HEK293 (cell line): ENCODE results near the gene CEP41.

ENCODE experiments used
- CTCF ChIA-PET: fragments of 350-600 bp; formaldehyde crosslinking; extraction: SDS; loops from one replicate; lab custom pipeline; 2021; ENCODE audit warnings: antibody characterized with exemption; lab: Yijun Ruan, JAX
- POLR2A ChIA-PET: fragments of 300-600 bp; formaldehyde crosslinking; extraction: SDS; loops from one replicate; lab custom pipeline; 2020; ENCODE audit warnings: antibody characterized with exemption, inconsistent platforms; lab: Yijun Ruan, JAX
- H3K27ac ChIP-seq: fragments of 200-500 bp; sonication (Bioruptor generic); 2 replicates; pipeline ENCODE4 v1.5.1; 2014; ENCODE audit warnings: low read depth, low read length, control low read depth, inconsistent platforms; ENCODE audit errors: extremely low read depth
- H3K36me3 ChIP-seq, 2 experiments: fragments of 200-500 bp in 1 of 2; sonication (Bioruptor generic) in 1 of 2; 1 replicate in 1 of 2; 2 replicates in 1 of 2; pipeline ENCODE4 v1.5.1; 2014 to 2017; ENCODE audit warnings: inconsistent platforms in 2 of 2, low read length in 2 of 2; ENCODE audit not compliant: control insufficient read depth in 2 of 2, insufficient read depth in 1 of 2
- H3K4me1 ChIP-seq: fragments of 200-500 bp; sonication (Bioruptor generic); 2 replicates; pipeline ENCODE4 v1.5.1; 2014; ENCODE audit warnings: mild to moderate bottlenecking, low read length, inconsistent platforms; ENCODE audit not compliant: control insufficient read depth, insufficient read depth
- H3K4me3 ChIP-seq: 2 replicates; pipeline ENCODE4 v1.5.1; 2011; ENCODE audit warnings: low read depth, mild to moderate bottlenecking, control low read depth, low read length, moderate library complexity
- H3K9me3 ChIP-seq: fragments of 200-500 bp; sonication (Bioruptor generic); 2 replicates; pipeline ENCODE4 v1.5.1; 2014; ENCODE audit warnings: low read depth, low read length, inconsistent platforms; ENCODE audit not compliant: control insufficient read depth, insufficient read depth
- ATF2 ChIP-seq: fragments of 450-650 bp; formaldehyde crosslinking; IDR thresholded peaks from 2 replicates; pipeline ENCODE4 v1.5.1; 2016; ENCODE audit warnings: missing biosample characterization, missing genetic modification characterization, low read depth
- BCL6B ChIP-seq: fragments of 450-650 bp; formaldehyde crosslinking; IDR thresholded peaks from 2 replicates; pipeline ENCODE4 v1.5.1; 2017; ENCODE audit warnings: missing biosample characterization, missing genetic modification characterization
- KLF17 ChIP-seq: fragments of 450-650 bp; formaldehyde crosslinking; IDR thresholded peaks from 2 replicates; pipeline ENCODE4 v1.5.1; 2016; ENCODE audit warnings: missing biosample characterization, missing genetic modification characterization
- KLF7 ChIP-seq: fragments of 450-650 bp; formaldehyde crosslinking; IDR thresholded peaks from 2 replicates; pipeline ENCODE4 v1.5.1; 2016; ENCODE audit warnings: missing biosample characterization, missing genetic modification characterization, borderline replicate concordance
- PRDM10 ChIP-seq: fragments of 450-650 bp; formaldehyde crosslinking; IDR thresholded peaks from 2 replicates; pipeline ENCODE4 v1.5.1; 2016; ENCODE audit warnings: missing biosample characterization, missing genetic modification characterization
- SCRT1 ChIP-seq: fragments of 450-650 bp; formaldehyde crosslinking; IDR thresholded peaks from 2 replicates; pipeline ENCODE4 v1.5.1; 2016; ENCODE audit warnings: missing biosample characterization, missing genetic modification characterization, borderline replicate concordance
- ZNF18 ChIP-seq: fragments of 450-650 bp; formaldehyde crosslinking; IDR thresholded peaks from 2 replicates; pipeline ENCODE4 v1.5.1; 2016; ENCODE audit warnings: missing biosample characterization, missing genetic modification characterization
- ZNF548 ChIP-seq: fragments of 450-650 bp; formaldehyde crosslinking; IDR thresholded peaks from 2 replicates; pipeline ENCODE4 v1.5.1; 2016; ENCODE audit warnings: missing biosample characterization, missing genetic modification characterization
- ZNF843 ChIP-seq: fragments of 450-650 bp; formaldehyde crosslinking; IDR thresholded peaks from 2 replicates; pipeline ENCODE4 v1.5.1; 2016; ENCODE audit warnings: missing biosample characterization, missing genetic modification characterization
- ZXDB ChIP-seq: fragments of 450-650 bp; formaldehyde crosslinking; IDR thresholded peaks from 2 replicates; pipeline ENCODE4 v1.5.1; 2016; ENCODE audit warnings: missing biosample characterization, missing genetic modification characterization
- TF ChIP-seq, protein P1 (sequence below): fragments of 450-650 bp; formaldehyde crosslinking; IDR thresholded peaks from 2 replicates; pipeline ENCODE4 v1.5.1; 2016; ENCODE audit warnings: missing biosample characterization, missing genetic modification characterization, low read depth
- TF ChIP-seq, protein P2 (sequence below): fragments of 450-650 bp; formaldehyde crosslinking; IDR thresholded peaks from 2 replicates; pipeline ENCODE4 v1.5.1; 2016; ENCODE audit warnings: missing biosample characterization, missing genetic modification characterization, borderline replicate concordance

CEP41 gene

GRCh38 chr7:130436253-130436652 lies 4.6 kb downstream of the CEP41 start (continued):
- TF ChIP-seq ZXDB: no peak
- TF ChIP-seq ATF2: no peak
- TF ChIP-seq SCRT1 (tag by site-specific recombination): no peak
- no peak for TF ChIP-seq KLF17 (tag by site-specific recombination)

- Histone ChIP-seq H3K9me3 (no peaks in the 10 kb centered on the region), H3K36me3 (no peaks in the 10 kb centered on the region), H3K4me1 (peaks cover 4% of the 10 kb centered on the region; the same call in 1 of the 2 replicates), H3K4me3 (no peak overlapping the region), H3K27ac (no peak overlapping the region)
- TF ChIP-seq PRDM10 (tag by site-specific recombination): 0 out of 2 replicates have a peak, but pooled peaks have one; percentile 23
- TF ChIP-seq KLF7 (tag by site-specific recombination): no peak
- no peak for TF ChIP-seq ZNF18
- ChIA-PET POLR2A (no interaction called here), CTCF (no interaction called here)
Observed at GRCh38 chr7:130435311-130435854, 5.4 kb downstream of the CEP41 start.

DNA sequence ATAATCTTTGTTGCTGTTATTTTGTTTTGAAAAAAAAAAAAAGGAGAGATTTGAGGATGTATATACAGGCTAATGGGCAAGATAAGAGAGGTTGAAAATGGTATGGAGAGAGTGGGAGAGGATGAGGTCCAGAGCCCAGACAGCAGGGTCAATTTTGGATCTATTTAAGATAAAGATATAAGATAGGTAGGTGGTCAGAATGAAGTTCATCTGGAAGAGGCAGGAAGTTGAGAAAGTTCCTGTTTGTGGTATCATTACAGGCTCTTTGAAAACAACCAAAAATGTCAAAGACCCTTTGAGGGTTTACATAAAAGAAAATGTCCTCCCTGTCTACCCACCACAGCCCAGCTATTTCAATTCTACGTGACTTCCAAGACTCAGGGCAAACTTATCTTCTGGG lies 7.5 kb downstream of the CEP41 start:
- POLR2A ChIA-PET: no interaction called here
- CTCF ChIA-PET: interaction anchor here (0.8 kb wide), 1 partner anchor 190 kb away, joined by 3 read pairs; no protein-coding TSS in a partner anchor

More for the DNA sequence above, 7.5 kb downstream of the CEP41 start:
- Histone ChIP-seq H3K4me3 (no peak overlapping the region), H3K9me3 (no peaks in the 10 kb centered on the region), H3K4me1 (peaks cover 5% of the 10 kb centered on the region; the same call in 1 of the 2 replicates), H3K27ac (no peak overlapping the region), H3K36me3 (no peaks in the 10 kb centered on the region)
- TF ChIP-seq, protein P1, sequence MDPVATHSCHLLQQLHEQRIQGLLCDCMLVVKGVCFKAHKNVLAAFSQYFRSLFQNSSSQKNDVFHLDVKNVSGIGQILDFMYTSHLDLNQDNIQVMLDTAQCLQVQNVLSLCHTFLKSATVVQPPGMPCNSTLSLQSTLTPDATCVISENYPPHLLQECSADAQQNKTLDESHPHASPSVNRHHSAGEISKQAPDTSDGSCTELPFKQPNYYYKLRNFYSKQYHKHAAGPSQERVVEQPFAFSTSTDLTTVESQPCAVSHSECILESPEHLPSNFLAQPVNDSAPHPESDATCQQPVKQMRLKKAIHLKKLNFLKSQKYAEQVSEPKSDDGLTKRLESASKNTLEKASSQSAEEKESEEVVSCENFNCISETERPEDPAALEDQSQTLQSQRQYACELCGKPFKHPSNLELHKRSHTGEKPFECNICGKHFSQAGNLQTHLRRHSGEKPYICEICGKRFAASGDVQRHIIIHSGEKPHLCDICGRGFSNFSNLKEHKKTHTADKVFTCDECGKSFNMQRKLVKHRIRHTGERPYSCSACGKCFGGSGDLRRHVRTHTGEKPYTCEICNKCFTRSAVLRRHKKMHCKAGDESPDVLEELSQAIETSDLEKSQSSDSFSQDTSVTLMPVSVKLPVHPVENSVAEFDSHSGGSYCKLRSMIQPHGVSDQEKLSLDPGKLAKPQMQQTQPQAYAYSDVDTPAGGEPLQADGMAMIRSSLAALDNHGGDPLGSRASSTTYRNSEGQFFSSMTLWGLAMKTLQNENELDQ (tag by site-specific recombination): no peak
- no peak for TF ChIP-seq BCL6B (tag by site-specific recombination)
- no peak for TF ChIP-seq ZNF843 (tag by site-specific recombination)
- TF ChIP-seq, protein P2, sequence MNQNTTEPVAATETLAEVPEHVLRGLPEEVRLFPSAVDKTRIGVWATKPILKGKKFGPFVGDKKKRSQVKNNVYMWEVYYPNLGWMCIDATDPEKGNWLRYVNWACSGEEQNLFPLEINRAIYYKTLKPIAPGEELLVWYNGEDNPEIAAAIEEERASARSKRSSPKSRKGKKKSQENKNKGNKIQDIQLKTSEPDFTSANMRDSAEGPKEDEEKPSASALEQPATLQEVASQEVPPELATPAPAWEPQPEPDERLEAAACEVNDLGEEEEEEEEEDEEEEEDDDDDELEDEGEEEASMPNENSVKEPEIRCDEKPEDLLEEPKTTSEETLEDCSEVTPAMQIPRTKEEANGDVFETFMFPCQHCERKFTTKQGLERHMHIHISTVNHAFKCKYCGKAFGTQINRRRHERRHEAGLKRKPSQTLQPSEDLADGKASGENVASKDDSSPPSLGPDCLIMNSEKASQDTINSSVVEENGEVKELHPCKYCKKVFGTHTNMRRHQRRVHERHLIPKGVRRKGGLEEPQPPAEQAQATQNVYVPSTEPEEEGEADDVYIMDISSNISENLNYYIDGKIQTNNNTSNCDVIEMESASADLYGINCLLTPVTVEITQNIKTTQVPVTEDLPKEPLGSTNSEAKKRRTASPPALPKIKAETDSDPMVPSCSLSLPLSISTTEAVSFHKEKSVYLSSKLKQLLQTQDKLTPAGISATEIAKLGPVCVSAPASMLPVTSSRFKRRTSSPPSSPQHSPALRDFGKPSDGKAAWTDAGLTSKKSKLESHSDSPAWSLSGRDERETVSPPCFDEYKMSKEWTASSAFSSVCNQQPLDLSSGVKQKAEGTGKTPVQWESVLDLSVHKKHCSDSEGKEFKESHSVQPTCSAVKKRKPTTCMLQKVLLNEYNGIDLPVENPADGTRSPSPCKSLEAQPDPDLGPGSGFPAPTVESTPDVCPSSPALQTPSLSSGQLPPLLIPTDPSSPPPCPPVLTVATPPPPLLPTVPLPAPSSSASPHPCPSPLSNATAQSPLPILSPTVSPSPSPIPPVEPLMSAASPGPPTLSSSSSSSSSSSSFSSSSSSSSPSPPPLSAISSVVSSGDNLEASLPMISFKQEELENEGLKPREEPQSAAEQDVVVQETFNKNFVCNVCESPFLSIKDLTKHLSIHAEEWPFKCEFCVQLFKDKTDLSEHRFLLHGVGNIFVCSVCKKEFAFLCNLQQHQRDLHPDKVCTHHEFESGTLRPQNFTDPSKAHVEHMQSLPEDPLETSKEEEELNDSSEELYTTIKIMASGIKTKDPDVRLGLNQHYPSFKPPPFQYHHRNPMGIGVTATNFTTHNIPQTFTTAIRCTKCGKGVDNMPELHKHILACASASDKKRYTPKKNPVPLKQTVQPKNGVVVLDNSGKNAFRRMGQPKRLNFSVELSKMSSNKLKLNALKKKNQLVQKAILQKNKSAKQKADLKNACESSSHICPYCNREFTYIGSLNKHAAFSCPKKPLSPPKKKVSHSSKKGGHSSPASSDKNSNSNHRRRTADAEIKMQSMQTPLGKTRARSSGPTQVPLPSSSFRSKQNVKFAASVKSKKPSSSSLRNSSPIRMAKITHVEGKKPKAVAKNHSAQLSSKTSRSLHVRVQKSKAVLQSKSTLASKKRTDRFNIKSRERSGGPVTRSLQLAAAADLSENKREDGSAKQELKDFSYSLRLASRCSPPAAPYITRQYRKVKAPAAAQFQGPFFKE (tag by site-specific recombination): no peak
- no peak for TF ChIP-seq ZNF548 (tag by site-specific recombination)
